ENCODE measurements around the gene ATF7IP2. TPM values are rescaled to one million over a fixed set of nuclear protein-coding genes. Genes with fewer than 3 reads are reported as not detected.

Gene ATF7IP2
- total and polyA plus RNA-seq, 2 of the 13 experiments (the other 11 are each of a cell fraction or from before 2014, with no cell fraction given): 117 to 217 TPM

DNA sequence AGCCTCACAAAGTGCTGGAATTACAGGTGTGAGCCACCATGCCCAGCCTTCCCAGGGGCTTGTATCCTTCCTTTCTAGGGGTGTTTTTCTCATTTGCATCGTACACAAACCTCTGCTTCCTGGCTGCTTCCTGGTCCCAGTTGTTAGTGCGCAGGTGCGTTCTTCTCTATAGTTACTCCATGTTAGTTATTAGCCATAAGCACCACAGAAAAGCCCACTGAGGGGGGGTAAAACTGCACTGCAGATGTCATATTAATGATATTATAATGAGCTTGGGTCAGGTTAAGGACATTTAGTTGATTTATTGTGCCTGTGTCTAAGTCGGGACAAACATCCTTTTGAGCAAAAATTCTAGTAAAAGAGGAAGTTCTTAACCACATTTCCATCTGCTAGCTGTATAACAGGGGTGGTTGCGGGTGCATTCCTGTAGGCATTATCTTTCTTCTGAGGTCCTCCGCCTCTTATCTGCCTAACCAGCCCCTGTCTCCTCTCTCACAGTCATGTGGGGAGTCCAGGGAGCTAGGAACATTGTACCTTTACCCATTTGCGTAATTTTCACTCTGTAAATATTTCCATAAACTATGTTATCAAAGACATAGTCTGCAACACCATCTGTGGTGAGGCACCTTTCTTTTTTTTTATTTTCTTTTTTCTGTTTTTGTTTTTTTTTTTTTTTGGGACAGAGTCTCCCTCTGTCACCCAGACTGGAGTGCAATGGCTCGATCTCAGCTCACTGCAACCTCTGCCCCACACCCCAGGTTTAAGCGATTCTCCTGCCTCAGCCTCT is 23.6 kb upstream of the ATF7IP2 start (continued):
- TF ChIP-seq, protein P1, sequence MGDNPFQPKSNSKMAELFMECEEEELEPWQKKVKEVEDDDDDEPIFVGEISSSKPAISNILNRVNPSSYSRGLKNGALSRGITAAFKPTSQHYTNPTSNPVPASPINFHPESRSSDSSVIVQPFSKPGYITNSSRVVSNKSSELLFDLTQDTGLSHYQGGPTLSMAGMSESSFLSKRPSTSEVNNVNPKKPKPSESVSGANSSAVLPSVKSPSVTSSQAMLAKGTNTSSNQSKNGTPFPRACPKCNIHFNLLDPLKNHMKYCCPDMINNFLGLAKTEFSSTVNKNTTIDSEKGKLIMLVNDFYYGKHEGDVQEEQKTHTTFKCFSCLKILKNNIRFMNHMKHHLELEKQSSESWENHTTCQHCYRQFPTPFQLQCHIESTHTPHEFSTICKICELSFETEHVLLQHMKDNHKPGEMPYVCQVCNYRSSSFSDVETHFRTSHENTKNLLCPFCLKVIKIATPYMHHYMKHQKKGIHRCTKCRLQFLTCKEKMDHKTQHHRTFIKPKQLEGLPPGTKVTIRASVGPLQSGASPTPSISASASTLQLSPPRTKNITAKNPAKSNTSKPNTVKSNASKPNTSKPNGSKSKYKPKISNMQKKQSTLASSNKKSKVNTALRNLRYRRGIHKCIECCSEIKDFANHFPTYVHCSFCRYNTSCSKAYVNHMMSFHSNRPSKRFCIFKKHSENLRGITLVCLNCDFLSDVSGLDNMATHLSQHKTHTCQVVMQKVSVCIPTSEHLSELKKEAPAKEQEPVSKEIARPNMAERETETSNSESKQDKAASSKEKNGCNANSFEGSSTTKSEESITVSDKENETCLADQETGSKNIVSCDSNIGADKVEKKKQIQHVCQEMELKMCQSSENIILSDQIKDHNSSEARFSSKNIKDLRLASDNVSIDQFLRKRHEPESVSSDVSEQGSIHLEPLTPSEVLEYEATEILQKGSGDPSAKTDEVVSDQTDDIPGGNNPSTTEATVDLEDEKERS (CRISPR knock-in tag; IDR thresholded peaks at IDR 0.05): no peak
- TF ChIP-seq NRL (CRISPR knock-in tag; IDR thresholded peaks at IDR 0.05; ENCODE audit: borderline replicate concordance) (no peak; the same call in 1 of the 2 replicates), DNMT1 (CRISPR knock-in tag; IDR thresholded peaks at IDR 0.05) (no peak), ZNF546 (CRISPR knock-in tag; conservative IDR thresholded peaks at IDR 0.05) (no peak; the same call in 1 of the 2 replicates), SMYD3 (CRISPR knock-in tag; IDR thresholded peaks at IDR 0.05) (no peak), HDAC6 (IDR thresholded peaks at IDR 0.05; ENCODE audit: low read depth, low read length) (no peak), ZNF350 (CRISPR knock-in tag; IDR thresholded peaks at IDR 0.05; ENCODE audit: borderline replicate concordance, low read depth) (0 out of 2 replicates have a peak, but pooled peaks have one; percentile 30), ZNF713 (CRISPR knock-in tag; IDR thresholded peaks at IDR 0.05) (no peak), CENPX (CRISPR knock-in tag; IDR thresholded peaks at IDR 0.05) (no peak), ZSCAN25 (CRISPR knock-in tag; IDR thresholded peaks at IDR 0.05) (0 out of 2 replicates have a peak, but pooled peaks have one; percentile 46), ISX (CRISPR knock-in tag; conservative IDR thresholded peaks at IDR 0.05) (no peak), JDP2 (CRISPR knock-in tag; IDR thresholded peaks at IDR 0.05; ENCODE audit: borderline replicate concordance) (no peak), RAD51 (IDR thresholded peaks at IDR 0.05; ENCODE audit: borderline replicate concordance) (no peak), ZNF317 (CRISPR knock-in tag; IDR thresholded peaks at IDR 0.05) (peak; percentile 83; the same call in 1 of the 2 replicates), ZNF562 (CRISPR knock-in tag; IDR thresholded peaks at IDR 0.05; ENCODE audit: borderline replicate concordance) (no peak), BCL3 (CRISPR knock-in tag; IDR thresholded peaks at IDR 0.05) (no peak), ZNF296 (CRISPR knock-in tag; conservative IDR thresholded peaks at IDR 0.05) (no peak), SMAD9 (CRISPR knock-in tag; IDR thresholded peaks at IDR 0.05) (no peak), GLI4 (CRISPR knock-in tag; IDR thresholded peaks at IDR 0.05; ENCODE audit: borderline replicate concordance) (no peak), ZSCAN20 (CRISPR knock-in tag; IDR thresholded peaks at IDR 0.05; ENCODE audit: borderline replicate concordance) (0 out of 2 replicates have a peak, but pooled peaks have one; percentile 52), PRDM4 (CRISPR knock-in tag; IDR thresholded peaks at IDR 0.05; ENCODE audit: borderline replicate concordance) (no peak), POLR2AphosphoS5 (IDR thresholded peaks at IDR 0.05; ENCODE audit: low read depth, low read length) (no peak), ZNF768 (CRISPR knock-in tag; IDR thresholded peaks at IDR 0.05) (no peak), ZNF331 (CRISPR knock-in tag; IDR thresholded peaks at IDR 0.05) (peak; percentile 75)
